Adrenal gland (tissue), 12 donors: ENCODE results near the gene CHPF2. TPM values are rescaled to one million over a fixed set of nuclear protein-coding genes. Genes with fewer than 3 reads are reported as not detected.

Experiments used
- DNase-seq, 7 donors: peaks; one replicate each; pipeline ENCODE4 v3.0.0-alpha.2; 2019 to 2020
- H3K27ac ChIP-seq, 5 donors: fragments of 200-600 bp; sonication (generic) in 4 of 5; 1 replicate in 3 of 5; 2 replicates in 2 of 5; pipeline versions ENCODE4 v1.5.1 to v1.8.0; 2016 to 2020; ENCODE audit warnings: mild to moderate bottlenecking in 1 of 5
- H3K27me3 ChIP-seq: fragments of 200-600 bp; 2 replicates; pipeline ENCODE4 v1.8.0; 2021
- H3K36me3 ChIP-seq, 2 donors: fragments of 200-600 bp; replicated peaks in 1 of 2; 1 replicate in 1 of 2; 2 replicates in 1 of 2; pipeline versions ENCODE4 v1.5.1 to v1.8.0; 2018 to 2022
- H3K4me1 ChIP-seq, 2 donors: fragments of 200-600 bp; replicated peaks in 1 of 2; 1 replicate in 1 of 2; 2 replicates in 1 of 2; pipeline versions ENCODE4 v1.5.1 to v1.8.0; 2018 to 2021
- H3K4me3 ChIP-seq, 4 donors: fragments of 200-600 bp; sonication (generic) in 3 of 4; one replicate each; pipeline ENCODE4 v1.5.1; 2016 to 2018
- H3K9me3 ChIP-seq, 3 donors: fragments of 200-600 bp; sonication (generic) in 1 of 3; replicated peaks in 1 of 3; 1 replicate in 2 of 3; 2 replicates in 1 of 3; pipeline versions ENCODE4 v1.5.1 to v1.8.0; 2016 to 2021
- POLR2A ChIP-seq, 2 donors: fragments of 450-650 bp; IDR thresholded peaks; one replicate each; pipeline ENCODE4 v1.6.1; 2017; ENCODE audit warnings: antibody characterized with exemption in 2 of 2, mild to moderate bottlenecking in 2 of 2, moderate library complexity in 1 of 2
- WGBS, 4 donors: extraction: QIAGEN DNeasy Blood & Tissue Kit in 2 of 4; methylation state at CpG; one replicate each; pipeline versions ENCODE4 v1.1.5 to v1.1.7; 2013 to 2017; 5-methylcytosine and 5-hydroxymethylcytosine counted together
- intact Hi-C, 2 donors: fragments of 100-400 bp; cut with DNase I; formaldehyde crosslinking; loops; one replicate each; pipeline versions ENCODE4 v1.14.1 to v1.15.0; 2022 to 2023
- polyA plus RNA-seq, 3 donors: library from polyadenylated mRNA; stranded (reverse); fragments of 200-250 nt in 2 of 3; fragments of 350-450 nt in 1 of 3; fragmentation: Illumina TruSeq in 1 of 3; extraction: RNeasy Lipid Tissue Mini Kit (QIAGEN cat#74804) in 1 of 3; gene quantifications; one replicate each; pipeline ENCODE4 v1.2.3, GENCODE V29; 2013 to 2014
- total RNA-seq, 9 donors: library from RNA; depleted of rRNA in 4 of 9; stranded (reverse); fragments of >200 nt in 4 of 9; fragments of 120-200 nt in 1 of 9; fragmentation: NEBNext Ultra II Directional in 1 of 9; extraction: Animal tissue kit (Norgen Biotek cat#: 25700) in 1 of 9; gene quantifications; one replicate each; pipeline versions ENCODE4 v1.1.0 to v1.2.4, GENCODE V29; 2013 to 2023
- TF ChIP-seq, protein P1 (sequence below), 6 experiments: fragments of 450-650 bp in 4 of 6; fragments of 200-600 bp in 2 of 6; sonication (generic) in 1 of 6; IDR thresholded peaks; 1 replicate in 5 of 6; 2 replicates in 1 of 6; pipeline versions ENCODE4 v1.5.1 to v1.8.0; 2016 to 2021; ENCODE audit warnings: antibody characterized with exemption in 6 of 6, mild to moderate bottlenecking in 2 of 6, moderate library complexity in 1 of 6
- donor health status: healthy with polysubstance abuse.
- donor health status: Bipolar disorder and iron deficiency.
- donor health status: DM: yes; HTN: yes; CAD: no.
- donor health status: DM: no; HTN: no; CAD: no.
- donor health status: DM: no; HTN: no; CAD: no.
- donor health status: DM: yes; HTN: yes; CAD: no.

The CHPF2 gene
- total and polyA plus RNA-seq, 12 donors, result 15.8 to 87.8 (median 60.6) TPM

DNA sequence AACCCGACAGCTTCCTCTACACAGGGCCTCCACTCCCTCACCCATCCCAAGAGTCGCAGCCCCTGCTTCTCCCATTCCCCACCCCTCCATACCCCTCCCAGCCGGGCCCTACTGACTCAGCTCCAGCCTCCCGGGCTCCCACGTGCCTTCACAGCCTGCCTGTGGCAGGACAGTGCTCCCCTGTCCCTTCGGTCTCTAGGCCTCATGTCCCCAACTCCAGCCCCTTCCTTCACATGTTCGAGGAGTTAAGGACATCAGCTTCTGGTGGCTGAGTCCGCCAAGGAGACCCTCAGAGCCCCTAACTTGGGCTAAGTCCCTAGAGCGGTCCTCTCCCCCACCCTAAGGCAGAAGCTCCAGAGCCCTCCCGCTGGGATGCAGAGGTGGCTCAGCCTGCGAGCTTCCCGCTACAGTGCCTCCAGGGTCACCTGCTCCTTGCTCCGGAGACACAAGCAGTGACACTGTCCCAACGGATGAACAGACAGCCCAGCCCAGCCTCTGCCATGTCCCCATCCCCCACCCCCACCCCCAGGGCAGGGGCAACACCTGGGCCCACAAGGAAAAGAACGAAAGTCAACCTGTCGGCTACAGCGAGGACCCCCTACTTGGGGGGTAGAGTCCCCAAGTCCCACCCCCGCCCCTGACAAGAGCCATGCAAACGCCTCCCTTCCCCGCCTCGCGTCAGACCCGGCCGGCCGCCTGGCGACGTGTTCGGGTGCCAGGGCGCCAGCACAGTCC, 15.5 kb downstream of the CHPF2 start:
- Histone ChIP-seq H3K27me3 (no peaks in the 10 kb centered on the region), H3K27ac (peak overlapping the region; percentile 68 to 99 (median 94)), H3K9me3 (no peaks in the 10 kb centered on the region), H3K4me3 (peak overlapping the region in 3 of 4 donors; percentile 32 to 64 (median 48)), H3K36me3 (no peaks in the 10 kb centered on the region), H3K4me1 (peaks cover 57 to 76% of the 10 kb centered on the region in 2 donors)
- WGBS, 4 donors, result 3 to 15% (median 9%) methylated on average over 9 to 29 of the region's 29 CpGs
- TF ChIP-seq, protein P1, sequence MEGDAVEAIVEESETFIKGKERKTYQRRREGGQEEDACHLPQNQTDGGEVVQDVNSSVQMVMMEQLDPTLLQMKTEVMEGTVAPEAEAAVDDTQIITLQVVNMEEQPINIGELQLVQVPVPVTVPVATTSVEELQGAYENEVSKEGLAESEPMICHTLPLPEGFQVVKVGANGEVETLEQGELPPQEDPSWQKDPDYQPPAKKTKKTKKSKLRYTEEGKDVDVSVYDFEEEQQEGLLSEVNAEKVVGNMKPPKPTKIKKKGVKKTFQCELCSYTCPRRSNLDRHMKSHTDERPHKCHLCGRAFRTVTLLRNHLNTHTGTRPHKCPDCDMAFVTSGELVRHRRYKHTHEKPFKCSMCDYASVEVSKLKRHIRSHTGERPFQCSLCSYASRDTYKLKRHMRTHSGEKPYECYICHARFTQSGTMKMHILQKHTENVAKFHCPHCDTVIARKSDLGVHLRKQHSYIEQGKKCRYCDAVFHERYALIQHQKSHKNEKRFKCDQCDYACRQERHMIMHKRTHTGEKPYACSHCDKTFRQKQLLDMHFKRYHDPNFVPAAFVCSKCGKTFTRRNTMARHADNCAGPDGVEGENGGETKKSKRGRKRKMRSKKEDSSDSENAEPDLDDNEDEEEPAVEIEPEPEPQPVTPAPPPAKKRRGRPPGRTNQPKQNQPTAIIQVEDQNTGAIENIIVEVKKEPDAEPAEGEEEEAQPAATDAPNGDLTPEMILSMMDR (IDR thresholded peaks at IDR 0.05), result no peak
- TF ChIP-seq POLR2A (IDR thresholded peaks at IDR 0.05), result peak in 1 of 2 donors; percentile 21
- intact Hi-C loops, result loop anchor here (5.0 kb wide), 1 partner anchor 55 kb away; no protein-coding TSS in a partner anchor
- DNase-seq, result peak in 5 of 7 donors; percentile 58 to 72 (median 62)

DNA sequence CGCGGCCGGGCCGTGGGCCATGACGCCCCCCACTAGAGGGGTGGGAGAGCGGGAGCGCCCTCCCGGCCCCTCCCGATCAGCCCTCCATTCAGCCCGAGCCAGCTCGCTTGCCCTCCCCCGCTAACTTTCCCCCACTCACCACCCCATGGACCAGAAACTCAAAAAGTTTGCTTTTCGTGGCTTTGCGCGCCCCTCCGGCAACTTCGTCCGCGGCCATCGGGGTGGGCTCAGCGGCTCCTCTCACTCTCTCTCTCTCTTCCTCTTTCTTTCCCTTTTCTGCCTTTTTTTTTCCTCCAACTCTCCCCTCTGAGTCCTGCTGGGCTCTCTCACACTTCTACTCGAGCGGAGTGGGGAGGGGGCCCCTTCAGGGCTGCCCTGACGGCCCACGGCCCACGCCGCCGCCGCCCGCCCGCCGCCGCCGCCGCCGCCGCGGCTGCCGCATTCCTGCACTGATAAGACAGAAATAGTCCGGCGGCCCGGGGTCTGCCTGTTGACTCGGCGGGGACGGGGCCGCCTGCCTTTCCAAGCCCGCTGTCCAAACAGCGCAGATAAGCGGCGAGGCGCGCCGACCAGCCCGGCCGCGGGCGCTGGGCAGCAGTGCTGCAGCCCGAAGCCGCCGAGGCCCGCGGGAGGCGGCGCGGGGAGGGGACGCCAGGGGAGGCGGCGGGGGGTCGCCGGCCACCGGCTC, 16.2 kb downstream of the CHPF2 start, which contains the start of gene SMARCD3:
Gene SMARCD3 (minus strand): TSS at position 349 of the 688 bp plus-strand sequence. CDS start 132 bp downstream, at position 217.
- no peaks in the 10 kb centered on the region for H3K36me3 ChIP-seq
- intact Hi-C loops, result loop anchor here (5.0 kb wide), 1 partner anchor 54 kb away; no protein-coding TSS in a partner anchor
- 0 to 1% (median 1%) methylated on average over 30 to 71 of the region's 71 CpGs for WGBS, 4 donors
- H3K4me1 ChIP-seq, result peaks cover 60 to 81% of the 10 kb centered on the region in 2 donors
- peak in 1 of 2 donors; percentile 6 for TF ChIP-seq POLR2A (IDR thresholded peaks at IDR 0.05)
- TF ChIP-seq, protein P1 (IDR thresholded peaks at IDR 0.05), result no peak
- no peaks in the 10 kb centered on the region for H3K27me3 ChIP-seq
- peak within 1 kb of the TSS in 3 of 4 donors; percentile 32 to 64 (median 48) for H3K4me3 ChIP-seq
- peak; percentile 65 to 80 (median 75) for DNase-seq
- H3K27ac ChIP-seq, result peak within 1 kb of the TSS; percentile 78 to 99 (median 94)
- no peaks in the 10 kb centered on the region for H3K9me3 ChIP-seq

DNA sequence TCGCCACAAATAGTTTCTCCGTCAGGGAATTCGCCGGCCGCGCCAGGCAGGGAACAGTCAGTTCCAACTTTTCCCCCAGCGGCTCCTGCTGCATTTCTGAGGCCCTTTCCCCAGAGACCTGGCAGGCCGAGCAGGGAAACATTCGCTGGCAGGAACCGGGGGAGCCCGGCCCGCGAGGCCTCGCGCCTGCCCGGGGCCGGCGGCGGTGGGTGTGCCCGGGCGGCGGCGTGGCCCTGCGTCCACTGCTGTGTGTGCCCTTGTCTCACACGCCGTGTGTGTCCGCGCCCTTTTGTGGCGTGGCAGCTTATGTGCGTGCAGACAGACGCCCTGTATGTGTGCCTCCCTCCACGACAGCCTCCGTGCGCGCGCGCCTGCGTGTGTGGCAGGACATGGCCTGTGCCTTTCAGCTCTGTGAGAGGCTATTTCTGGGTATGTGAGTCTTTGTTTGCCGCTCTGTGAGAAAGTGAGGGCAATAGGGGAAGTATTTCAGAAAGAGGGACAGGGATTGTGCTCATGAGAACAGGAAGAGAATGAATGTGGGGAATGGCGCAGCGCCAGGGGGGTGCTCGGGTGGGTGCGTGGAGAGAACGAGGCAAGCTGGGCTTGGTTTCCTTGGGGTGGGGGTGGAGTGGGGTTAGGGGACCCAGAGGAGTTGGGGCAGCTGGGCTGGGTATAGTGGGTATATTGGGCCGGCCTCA, 16.9 kb downstream of the CHPF2 start:
- peak; percentile 66 to 81 (median 75) for DNase-seq
- intact Hi-C loops, result loop anchor here (5.0 kb wide), 1 partner anchor 53 kb away; no protein-coding TSS in a partner anchor
- Histone ChIP-seq H3K4me3 (peak overlapping the region in 2 of 4 donors; percentile 48 to 64), H3K9me3 (no peaks in the 10 kb centered on the region), H3K36me3 (no peaks in the 10 kb centered on the region), H3K27ac (peak overlapping the region; percentile 78 to 99 (median 94)), H3K27me3 (no peaks in the 10 kb centered on the region), H3K4me1 (peaks cover 60 to 74% of the 10 kb centered on the region in 2 donors)
- TF ChIP-seq, protein P1 (IDR thresholded peaks at IDR 0.05), result no peak
- TF ChIP-seq POLR2A (IDR thresholded peaks at IDR 0.05), result peak in 1 of 2 donors; percentile 59
- 2 to 13% (median 4%) methylated on average over 21 to 45 of the region's 45 CpGs for WGBS, 4 donors
